G401.6 (cell line): Measurements from ENCODE around the gene ARL14EPL.

ENCODE experiments used
- FAIRE-seq: peaks from 2 replicates; lab custom pipeline; 2012; peaks lifted over from hg19 to GRCh38; lab: Jason Lieb, UNC

The ARL14EPL gene

GRCh38 chr5:116032094-116032517 lies at the start of gene ARL14EPL:
ARL14EPL (plus strand) TSS chr5:116032472; CDS start chr5:116051466, 18,994 bp downstream.
- no peak for FAIRE-seq

DNA sequence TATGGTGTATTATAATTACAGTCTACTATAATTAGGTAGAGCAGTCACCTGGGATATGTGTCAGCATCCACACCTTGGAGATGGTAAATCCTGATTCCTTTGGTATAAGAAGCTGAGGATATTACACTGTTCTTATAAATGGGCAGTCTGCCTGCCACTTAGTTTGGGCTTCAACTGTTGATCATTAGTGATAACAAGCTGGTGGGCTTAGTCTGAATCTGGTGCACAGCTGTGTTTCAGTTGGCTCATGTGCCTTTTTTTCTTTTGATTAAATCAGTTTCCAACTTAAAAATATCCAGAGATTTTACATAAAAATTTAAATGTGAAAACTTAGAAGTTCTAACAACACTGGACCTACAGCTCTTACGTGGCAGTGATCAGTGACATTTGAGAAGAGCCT lies 48.8 kb upstream of the ARL14EPL start:
- FAIRE-seq = no peak

DNA sequence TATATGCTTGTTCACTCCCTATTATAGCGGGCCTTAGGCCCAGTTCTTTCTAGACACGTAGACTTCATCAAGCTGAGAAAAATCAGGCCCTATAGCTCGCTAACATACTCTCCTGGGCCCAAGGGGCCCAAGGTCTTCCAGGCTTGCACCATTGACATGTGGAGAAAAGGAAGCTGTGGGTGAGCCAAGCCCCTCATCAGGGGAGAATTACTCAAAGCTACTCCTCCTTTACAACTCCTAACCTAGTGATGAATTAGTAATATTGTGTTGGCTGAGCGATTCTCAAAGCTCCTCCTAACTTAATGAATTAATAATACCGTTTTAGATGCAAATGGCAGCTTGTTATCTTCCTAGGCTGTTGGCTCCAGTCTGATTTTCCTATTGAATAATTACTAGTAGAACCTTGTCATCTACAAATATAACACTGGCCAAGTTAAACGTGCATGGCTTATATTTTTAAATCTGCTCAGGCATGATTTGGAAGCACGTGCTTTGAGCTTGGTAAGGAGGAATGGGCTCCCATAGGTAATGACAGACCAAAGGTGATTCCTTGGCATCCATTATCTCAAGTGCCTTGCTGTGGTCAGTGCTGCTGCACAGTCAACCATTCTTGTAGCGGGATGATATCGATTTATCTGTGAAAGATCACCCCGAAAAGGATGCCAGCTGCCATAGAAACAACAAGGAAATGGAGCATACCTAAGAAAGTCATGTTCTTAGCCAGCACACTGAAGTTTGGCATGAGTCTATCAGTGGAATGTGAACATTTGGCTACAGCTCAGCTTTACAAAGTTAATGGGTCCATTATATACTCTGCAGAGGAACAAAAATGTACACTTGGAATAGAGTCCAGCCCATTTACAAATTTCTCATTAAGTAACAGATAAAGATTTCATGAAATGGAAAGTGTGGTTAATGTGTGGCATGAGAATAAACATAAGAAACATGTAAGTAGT lies 46.2 kb upstream of the ARL14EPL start:
- no peak for FAIRE-seq

GRCh38 chr5:115988002-115988401 lies 44.3 kb upstream of the ARL14EPL start:
- no peak for FAIRE-seq

DNA sequence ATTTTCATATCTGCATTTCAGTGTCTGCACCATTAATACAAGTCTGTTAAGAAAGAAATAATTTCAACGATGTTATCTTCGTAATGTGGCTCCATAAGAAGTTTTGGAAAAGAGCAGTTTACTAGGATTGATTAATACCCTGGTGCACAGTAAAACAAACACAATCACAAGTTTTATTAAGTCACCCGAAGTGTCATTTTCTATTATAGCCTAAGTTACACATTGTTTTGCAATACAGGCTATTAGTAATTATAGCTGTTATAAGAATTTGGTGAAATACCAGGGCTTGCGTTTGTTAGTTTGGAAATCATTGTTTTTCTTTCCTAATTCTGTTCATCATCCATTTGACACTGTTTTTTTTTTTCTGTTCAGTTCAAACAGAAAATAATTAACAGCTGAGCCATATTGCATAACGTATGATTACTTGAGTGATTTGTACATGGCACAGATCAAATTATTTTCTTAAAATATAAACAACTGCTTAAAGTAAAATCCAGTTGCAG lies 39.4 kb upstream of the ARL14EPL start:
- no peak for FAIRE-seq

DNA sequence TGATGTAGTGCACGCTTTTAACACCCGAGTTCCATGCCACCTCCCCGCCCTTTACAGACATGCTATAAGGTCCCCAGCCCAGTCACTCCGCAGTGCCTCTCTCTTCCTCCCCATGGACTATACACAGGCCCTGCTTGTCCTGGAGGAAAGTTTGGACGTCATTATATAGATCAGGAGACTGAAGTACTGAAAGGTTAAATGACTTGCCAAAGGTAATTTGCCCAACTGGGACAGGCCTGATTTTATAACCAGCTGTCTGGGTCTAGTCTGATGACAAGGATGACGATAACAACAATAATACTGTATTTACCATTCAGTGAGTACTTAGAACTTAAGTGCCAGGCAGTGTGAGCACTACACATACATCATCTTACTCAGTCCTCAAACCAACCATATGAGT lies 36.9 kb upstream of the ARL14EPL start:
- no peak for FAIRE-seq

- no peak for FAIRE-seq
Measured at GRCh38 chr5:116002116-116002906, 30.0 kb upstream of the ARL14EPL start.

DNA sequence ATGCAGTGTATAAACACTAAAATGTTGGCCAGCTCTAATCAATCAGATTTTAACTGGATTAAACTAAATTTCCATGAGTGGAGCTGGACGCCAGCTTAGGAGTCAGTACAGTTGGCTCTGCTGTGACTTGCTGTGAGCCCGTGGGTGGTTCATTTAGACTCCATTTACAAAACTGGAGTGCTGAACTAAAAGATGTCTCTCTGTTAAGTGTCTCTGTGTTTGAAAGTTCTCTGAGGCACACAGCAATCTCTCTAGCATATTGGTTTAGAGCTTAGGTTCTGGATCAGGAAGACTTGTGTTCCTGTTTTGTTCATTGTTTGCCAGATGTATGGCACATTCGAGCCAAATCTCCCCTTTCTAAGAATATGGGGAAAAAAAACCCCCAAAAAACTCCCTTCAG lies 28.0 kb upstream of the ARL14EPL start:
- FAIRE-seq = no peak

- FAIRE-seq = no peak
Measured at GRCh38 chr5:116009806-116010205, 22.5 kb upstream of the ARL14EPL start.

DNA sequence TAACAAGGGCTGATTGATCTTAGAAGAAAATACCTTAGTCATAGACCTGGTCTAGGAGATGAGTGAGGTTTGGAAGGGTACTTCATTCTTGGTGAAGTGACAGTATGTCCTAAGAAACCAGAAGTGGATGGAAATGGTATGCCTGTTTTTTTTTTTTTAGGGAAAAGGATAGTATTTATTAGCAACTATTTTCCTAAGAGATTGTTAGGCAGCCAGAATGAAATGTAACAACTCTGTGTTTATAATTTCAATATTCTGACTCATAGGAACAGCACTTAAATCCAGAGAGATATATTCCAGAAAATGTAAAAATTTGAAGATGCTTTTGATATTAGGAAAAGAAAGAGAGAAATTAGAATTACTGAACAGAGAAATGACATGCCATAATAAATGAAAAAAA lies 21.2 kb upstream of the ARL14EPL start:
- no peak for FAIRE-seq

DNA sequence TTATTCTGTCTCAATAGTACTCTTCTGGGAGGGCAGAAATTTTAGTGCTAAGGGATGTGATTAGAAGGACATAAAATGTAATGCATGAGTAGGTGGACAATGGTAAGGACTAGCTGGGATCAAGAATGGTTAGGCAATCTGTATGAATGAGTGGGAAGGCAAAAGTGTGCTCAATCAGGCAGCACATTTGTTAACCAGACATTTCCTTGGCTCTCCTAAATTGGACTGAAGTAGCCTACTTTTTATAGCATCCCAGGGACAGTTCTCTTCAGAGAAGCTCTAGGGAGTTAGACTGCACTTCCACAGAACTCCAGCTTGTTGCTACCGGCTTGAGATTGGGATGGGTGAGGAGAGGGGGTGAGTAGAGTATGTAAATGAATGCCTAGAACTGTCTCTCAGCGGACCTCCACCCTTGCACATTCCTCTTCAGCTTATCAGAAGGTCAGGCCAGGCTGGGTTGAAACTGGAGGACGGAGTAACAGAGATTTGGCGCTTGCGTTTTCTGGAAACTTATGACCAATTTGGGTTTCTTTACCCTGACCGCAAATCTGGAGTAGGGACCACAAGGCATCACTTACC lies 19.0 kb upstream of the ARL14EPL start:
- no peak for FAIRE-seq

DNA sequence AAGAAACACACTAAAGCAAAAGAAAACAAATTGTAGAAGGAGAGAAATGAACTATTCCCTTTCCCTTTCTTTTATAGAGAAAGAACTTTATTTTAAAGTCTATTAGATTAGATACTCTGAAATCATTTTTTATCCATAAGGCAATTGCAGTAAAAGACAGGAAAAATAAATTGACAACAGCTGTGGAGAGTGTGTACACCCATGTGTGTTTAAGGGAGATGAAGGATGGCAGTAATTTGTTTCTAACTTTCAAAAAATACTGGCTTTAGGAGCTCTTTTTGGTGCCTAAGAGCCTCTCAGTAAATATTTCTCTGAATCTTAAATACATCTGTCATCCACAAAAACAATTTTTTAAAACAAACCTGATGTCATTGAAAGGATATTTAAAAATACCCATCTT lies 18.3 kb upstream of the ARL14EPL start:
- no peak for FAIRE-seq

GRCh38 chr5:116023619-116024018 lies 8.7 kb upstream of the ARL14EPL start:
- no peak for FAIRE-seq

- FAIRE-seq = no peak
Measured at GRCh38 chr5:116025866-116026265, 6.4 kb upstream of the ARL14EPL start.

DNA sequence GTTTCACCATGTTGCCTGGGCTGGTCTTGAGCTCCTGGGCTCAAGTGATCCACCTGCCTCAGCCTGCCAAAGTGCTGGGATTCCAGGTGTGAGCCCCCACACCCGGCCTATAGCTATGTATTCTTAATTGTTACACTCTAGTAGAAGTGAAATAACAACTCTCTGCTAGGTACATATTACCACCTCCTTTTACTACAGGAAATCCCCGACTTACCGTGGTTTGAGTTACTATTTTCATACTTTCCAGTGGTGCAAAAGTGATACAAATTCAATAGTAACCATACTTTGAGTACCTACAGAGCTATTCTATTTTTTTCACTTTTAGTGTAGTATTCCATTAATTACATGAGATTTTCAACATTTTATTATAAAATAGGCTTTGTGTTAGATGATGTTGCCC lies 719 bp downstream of the ARL14EPL start:
- FAIRE-seq = no peak

GRCh38 chr5:116035123-116035522 lies 2.9 kb downstream of the ARL14EPL start:
- FAIRE-seq = no peak

- peak; percentile 44 for FAIRE-seq
Measured at GRCh38 chr5:116037236-116037822, 5.1 kb downstream of the ARL14EPL start.

DNA sequence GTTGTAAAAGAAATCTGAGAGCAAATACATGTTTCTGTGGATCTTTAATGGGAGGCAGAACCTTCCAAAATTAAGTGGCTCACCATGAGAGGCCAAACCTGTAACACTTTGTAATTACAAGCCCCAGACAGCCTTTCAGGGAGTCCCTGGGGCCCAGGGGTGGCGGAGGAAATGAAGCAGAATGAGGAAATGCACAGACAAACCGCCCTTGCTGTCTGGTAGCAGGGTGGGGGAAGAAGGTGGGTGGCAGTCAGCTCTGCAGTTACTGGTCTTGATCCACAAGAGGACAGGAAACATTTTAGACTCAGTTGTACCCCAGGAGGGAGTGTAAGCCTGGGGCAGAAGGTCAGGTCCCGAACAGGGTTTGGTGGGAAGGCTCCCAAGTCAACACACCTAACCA lies 6.5 kb downstream of the ARL14EPL start:
- FAIRE-seq = no peak

GRCh38 chr5:116042375-116042774 lies 10.1 kb downstream of the ARL14EPL start:
- no peak for FAIRE-seq

GRCh38 chr5:116044073-116044472 lies 11.8 kb downstream of the ARL14EPL start:
- FAIRE-seq = no peak

GRCh38 chr5:116045821-116046220 lies 13.5 kb downstream of the ARL14EPL start:
- no peak for FAIRE-seq

DNA sequence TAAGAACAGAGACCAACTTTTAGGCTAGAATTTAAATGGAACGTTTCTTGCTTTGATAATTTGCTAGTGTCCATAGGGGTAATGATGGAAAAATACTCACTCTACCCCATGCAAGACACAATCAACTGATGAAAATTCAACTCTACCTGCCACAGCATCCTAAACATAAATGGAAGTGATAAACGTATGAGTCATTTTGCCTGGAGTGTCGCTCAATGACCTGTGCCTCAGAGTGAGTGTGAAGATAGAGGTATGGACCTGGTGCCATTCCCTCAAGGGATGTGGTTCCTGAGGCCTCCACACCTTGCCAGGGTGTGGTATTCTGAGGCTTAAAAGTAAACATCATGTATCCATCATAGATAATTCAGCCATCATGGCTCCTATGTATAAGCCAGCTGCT lies 14.0 kb downstream of the ARL14EPL start:
- no peak for FAIRE-seq
